ENCODE data around the gene TMEM178B.

GRCh38 chr7:141511676-141512396 lies 438.0 kb downstream of the TMEM178B start:
- no peak for TF ChIP-seq JUN (IDR thresholded peaks at IDR 0.05)
- no peak for TF ChIP-seq NR3C1 (IDR thresholded peaks at IDR 0.05)
- TF ChIP-seq CTCF (IDR thresholded peaks at IDR 0.05), result no peak
- TF ChIP-seq CEBPB (IDR thresholded peaks at IDR 0.05), result no peak
- TF ChIP-seq KDM1A (IDR thresholded peaks at IDR 0.05; ENCODE audit: low read depth), result no peak
- TF ChIP-seq USF2 (IDR thresholded peaks at IDR 0.05), result no peak
- no peak for TF ChIP-seq MYC (IDR thresholded peaks at IDR 0.05; ENCODE audit: borderline replicate concordance, low read length)
- TF ChIP-seq POLR2A (IDR thresholded peaks at IDR 0.05; ENCODE audit: low read length), result no peak
- no peak for TF ChIP-seq BHLHE40 (IDR thresholded peaks at IDR 0.05; ENCODE audit: low read depth, low read length)
- no peak for TF ChIP-seq TP53 (CRISPR knock-in tag; IDR thresholded peaks at IDR 0.05)

Measured in A549 (cell line).